D721Med (cell line): Measurements from ENCODE around the gene ZFHX3.
A peak's percentile ranks its signal among the peaks of the same experiment; 100 is the strongest.

ENCODE experiments used
- DNase-seq: peaks from one replicate; pipeline ENCODE4 v3.0.0; 2011; ENCODE audit warnings: low spot score; ENCODE audit not compliant: insufficient read length
- FAIRE-seq: peaks from 2 replicates; lab custom pipeline; 2011; peaks lifted over from hg19 to GRCh38; lab: Jason Lieb, UNC
- CTCF ChIP-seq: IDR thresholded peaks from 2 replicates; pipeline ENCODE4 v1.5.1; 2012; ENCODE audit warnings: mild to moderate bottlenecking, control low read depth; ENCODE audit not compliant: insufficient read depth; ENCODE audit errors: missing control alignments

The ZFHX3 gene

GRCh38 chr16:73031984-73032383, 15.9 kb downstream of the ZFHX3 start:
- FAIRE-seq: no peak
- DNase-seq: no peak
- TF ChIP-seq CTCF: no peak

GRCh38 chr16:73031155-73031866, 16.6 kb downstream of the ZFHX3 start:
- DNase-seq (no peak), FAIRE-seq (no peak)
- TF ChIP-seq CTCF: peak; percentile 5

GRCh38 chr16:73028721-73029361, 19.1 kb downstream of the ZFHX3 start:
- FAIRE-seq: no peak
- no peak for TF ChIP-seq CTCF
- no peak for DNase-seq

- DNase-seq (no peak), FAIRE-seq (no peak)
Observed at GRCh38 chr16:73028263-73028662, 19.7 kb downstream of the ZFHX3 start.

GRCh38 chr16:73027685-73028111, 20.2 kb downstream of the ZFHX3 start:
- FAIRE-seq: no peak
- no peak for TF ChIP-seq CTCF

More at GRCh38 chr16:73028263-73028662, 19.7 kb downstream of the ZFHX3 start:
- no peak for TF ChIP-seq CTCF

GRCh38 chr16:73026754-73027684, 20.9 kb downstream of the ZFHX3 start:
- TF ChIP-seq CTCF: no peak
- DNase-seq (no peak), FAIRE-seq (no peak)

More at GRCh38 chr16:73027685-73028111, 20.2 kb downstream of the ZFHX3 start:
- DNase-seq: no peak
